HG02642 (cell line): ENCODE measurements around the gene ABCB9.
"Not testable (repeated sequence)": the region's sequence is repeated elsewhere in the genome, so short reads cannot be mapped to it uniquely, and the experiment has no call there.

ENCODE experiments used
- ATAC-seq: cut with Tn5 transposase; IDR thresholded peaks from one replicate; pipeline ENCODE4 v1.9.1; 2021; ENCODE audit warnings: mild to moderate bottlenecking; ENCODE audit not compliant: unreplicated experiment, poor library complexity

ABCB9 gene

DNA sequence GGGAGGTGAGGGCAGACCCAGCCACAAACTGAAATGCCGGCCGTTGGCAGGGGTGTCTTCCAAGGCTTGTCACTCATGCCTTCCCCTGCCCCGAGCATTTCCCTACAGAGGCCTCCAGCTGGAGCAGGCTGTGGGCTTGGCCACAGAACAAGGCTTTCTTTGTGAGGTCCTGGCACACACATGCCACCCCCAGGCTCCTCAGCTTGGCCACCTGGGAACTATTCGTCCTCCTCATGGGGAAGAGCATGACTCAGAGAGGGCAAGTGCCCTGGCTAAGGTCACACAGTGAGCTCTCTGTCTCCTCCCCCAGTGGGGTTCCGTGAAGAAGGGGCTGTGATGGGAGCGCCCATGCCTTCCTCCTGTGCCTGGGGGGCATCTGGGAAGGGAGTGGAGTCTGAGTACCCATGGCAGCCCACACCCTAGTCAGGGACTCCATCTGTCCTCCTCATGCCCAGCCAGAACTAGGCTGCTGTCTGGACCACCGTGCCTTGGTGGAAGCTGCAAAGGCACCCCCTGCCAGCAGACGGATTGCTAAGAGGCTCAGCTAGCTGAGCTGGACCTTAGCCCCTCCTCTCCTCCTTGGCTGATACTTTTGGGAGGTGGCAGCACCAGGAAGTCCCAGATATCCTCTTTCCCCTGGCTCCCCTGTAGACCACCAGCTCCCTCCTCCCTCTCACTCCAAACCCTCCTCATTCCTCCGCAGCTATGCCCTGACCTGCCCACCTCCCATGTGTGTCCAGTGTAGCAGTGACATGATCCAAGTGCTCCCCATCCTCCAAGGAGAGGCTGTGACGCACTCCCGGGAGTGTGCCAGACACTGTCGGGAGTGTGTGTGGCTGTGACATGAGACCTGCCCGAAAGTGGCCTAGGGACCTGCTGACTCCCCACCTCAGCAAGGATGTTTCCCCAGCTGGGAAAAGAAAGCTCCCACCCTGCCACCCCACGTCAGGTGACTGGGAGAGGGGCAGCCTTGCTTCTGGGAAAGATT is 21.4 kb downstream of the ABCB9 start:
- no peak for ATAC-seq

GRCh38 chr12:122943196-122943595 is 23.1 kb downstream of the ABCB9 start:
- no peak for ATAC-seq

- ATAC-seq, result no peak
Measured at GRCh38 chr12:122942637-122943036, 23.6 kb downstream of the ABCB9 start.

DNA sequence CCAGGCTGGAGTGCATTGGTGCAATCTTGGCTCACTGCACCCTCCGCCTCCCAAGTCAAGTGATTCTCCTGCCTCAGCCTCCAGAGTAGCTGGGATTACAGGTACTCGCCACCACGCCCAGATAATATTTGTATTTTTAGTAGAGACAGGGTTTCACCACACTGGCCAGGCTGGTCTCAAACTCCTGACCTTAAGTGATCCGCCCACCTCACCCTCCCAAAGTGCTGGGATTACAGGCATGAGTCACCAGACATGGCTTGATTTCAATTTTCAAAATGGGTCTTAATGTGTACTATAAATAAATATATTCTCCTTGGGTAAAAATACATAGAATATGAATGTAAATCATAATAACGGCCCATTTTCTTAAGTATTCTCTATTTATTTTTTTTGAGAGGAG is 24.9 kb downstream of the ABCB9 start:
- not testable (repeated sequence) for ATAC-seq

DNA sequence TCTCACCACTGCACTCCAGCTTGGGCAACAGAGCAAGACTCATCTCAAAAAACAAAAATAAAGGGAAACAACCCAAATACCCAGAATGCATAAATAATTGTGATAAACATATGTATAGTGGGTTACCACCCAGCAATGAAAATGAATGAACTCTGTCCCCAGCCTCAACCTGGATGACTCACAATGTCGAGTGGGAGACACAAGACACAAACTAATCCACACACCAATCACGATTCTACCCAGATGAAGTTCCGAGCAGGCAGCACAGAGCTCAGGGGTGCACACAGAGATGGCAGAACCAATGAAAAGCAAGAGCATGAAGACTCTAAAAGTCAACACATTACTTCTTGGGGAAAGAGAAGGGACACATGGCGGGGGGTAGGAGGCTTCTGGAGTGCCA is 27.1 kb downstream of the ABCB9 start:
- ATAC-seq, result no peak

GRCh38 chr12:122937622-122938091 is 28.6 kb downstream of the ABCB9 start:
- no peak for ATAC-seq

DNA sequence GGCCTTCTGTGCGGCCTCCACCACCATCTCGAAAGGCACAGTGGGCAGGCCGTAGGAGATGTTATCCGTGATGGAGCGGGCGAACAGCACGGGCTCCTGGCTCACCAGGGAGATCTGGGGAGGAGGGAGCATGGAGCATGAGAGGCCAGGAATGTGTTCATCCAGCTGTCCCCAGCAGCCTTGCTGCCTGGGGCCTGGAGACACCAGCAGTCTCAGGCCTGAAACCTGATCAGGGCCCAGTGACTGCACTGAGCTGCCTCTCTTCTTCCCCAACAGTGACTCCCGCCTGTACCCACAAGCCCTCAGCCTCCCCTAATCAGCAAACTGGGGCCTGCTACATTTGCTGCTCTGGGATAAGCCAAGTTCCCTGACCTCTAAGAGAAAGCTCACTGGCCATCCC is 30.9 kb downstream of the ABCB9 start:
- ATAC-seq, result no peak

- no peak for ATAC-seq
Measured at GRCh38 chr12:122934722-122935121, 31.5 kb downstream of the ABCB9 start.

DNA sequence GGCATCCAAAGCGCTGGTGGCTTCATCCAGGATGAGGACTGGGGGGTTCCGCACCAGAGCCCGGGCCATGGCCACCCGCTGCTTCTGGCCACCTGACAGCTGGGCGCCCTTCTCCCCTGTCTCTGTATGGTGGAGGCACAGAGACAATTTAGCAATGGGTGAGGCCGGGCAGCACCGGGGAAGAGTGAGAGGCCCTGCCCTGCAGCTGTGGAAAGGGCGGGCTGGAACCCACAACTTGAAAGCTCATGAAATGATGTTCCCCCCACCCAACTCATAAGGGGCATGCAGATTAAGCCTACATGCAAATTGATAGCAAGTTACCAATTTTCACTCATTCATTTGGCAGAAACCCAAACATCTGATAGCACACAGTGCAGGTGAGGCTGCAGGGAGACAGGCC is 34.1 kb downstream of the ABCB9 start:
- ATAC-seq, result no peak

DNA sequence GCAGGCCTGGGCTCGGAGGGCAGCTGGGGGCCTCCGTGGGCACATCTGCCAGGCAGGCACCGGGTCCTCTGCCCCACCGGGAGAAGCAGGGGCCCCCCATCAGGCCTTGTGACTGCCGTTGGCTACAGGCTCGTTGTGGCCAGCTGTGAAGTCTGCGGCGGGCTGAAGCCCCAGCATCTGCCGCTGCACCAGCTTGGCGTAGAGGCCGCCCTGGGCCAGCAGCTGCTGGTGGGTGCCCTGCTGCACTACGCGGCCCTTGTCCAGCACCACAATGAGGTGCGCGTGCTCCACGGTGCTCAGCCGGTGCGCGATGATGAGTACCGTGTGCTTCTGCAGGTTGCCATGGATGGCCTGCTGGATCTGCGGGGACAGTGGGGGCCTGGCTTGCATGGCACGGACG is 36.5 kb downstream of the ABCB9 start:
- no peak for ATAC-seq

DNA sequence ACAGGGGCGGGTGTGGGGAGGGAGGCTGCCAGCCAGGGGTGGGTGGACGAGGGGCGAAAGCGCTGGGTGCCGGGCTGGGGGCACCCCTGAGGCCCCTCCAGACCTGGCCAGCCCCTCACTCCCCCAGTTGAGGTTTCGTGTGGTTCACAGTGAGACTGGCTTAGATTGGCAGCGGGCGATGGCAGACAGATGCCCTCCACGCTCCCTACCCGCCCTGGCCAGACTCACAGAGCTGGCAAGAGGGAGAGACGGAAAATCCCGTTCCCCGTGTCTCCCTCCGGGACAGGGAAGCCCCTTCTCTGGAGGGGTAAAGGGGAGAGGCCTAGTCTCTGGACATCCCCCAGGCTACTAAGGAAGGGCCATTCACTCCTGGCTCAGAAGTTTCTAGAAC is 37.1 kb downstream of the ABCB9 start:
- no peak for ATAC-seq

GRCh38 chr12:122928404-122929147 is 37.7 kb downstream of the ABCB9 start:
- ATAC-seq, result no peak

DNA sequence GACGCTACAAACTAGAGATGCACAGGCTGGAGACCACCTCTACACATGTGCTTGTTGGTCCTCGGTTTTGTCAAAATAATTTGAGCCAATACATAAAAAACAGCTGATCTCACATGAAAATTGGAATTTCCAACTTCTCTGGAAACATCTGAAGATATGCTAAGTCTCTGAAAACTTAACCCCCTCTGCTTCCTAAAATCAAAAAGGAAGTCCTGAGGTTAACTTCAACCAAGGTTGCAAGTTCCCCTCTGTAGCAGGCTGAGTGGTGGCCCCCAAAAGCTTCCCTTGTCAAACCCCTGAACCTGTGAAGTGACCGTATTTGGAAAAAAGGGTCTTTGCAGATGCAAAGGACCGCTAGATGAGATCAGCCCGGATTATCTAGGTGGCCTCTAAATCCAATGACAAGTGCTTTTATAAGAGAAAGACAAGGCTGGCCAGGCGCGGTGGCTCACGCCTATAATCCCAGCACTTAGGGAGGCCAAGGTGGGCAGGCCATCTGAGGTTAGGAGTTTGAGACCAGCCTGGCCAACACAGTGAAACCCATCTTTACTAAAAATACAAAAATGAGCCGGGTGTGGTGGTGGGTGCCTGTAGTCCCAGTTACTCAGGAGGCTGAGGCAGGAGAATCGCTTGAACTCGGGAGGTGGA is 38.4 kb downstream of the ABCB9 start:
- ATAC-seq, result no peak

GRCh38 chr12:122921917-122922316 is 44.3 kb downstream of the ABCB9 start:
- ATAC-seq, result no peak

DNA sequence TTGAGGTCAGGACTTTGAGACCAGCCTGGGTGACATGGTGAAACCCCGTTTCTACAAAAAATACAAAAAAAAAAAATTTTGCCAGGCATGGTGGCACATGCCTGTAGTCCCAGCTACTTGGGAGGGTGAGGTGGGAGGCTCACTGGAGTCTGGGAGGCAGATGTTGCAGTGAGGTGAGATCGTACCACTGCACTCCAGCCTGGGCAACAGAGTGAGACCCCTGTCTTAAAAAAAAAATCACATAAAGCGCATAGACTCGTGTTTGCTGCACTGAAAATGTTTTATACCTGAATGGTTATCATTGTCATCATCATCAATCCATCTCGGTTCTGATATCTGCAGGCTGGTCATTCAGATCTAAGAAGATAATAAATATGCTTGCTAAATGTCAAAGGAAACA is 45.6 kb downstream of the ABCB9 start:
- ATAC-seq, result no peak

DNA sequence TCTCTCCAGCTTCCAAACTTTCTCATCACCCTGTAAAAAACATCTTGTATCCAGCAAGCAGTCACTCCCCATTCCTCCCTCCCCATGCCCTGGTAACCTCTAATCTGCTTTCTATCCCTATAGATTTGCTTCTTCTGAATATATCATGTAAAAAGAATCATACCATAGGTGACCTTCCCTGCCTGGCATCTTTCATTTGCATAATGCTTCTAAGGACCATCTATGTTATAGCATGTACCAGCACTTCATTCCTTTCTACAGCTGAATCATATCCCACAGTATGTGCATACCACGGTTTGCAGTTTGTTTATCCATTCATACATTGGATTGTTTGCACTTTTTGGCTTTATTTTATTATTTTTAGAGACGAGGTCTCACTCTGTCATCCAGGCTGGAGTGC is 47.4 kb downstream of the ABCB9 start:
- no peak for ATAC-seq

- ATAC-seq, result no peak
Measured at GRCh38 chr12:122917507-122918121, 48.6 kb downstream of the ABCB9 start.

GRCh38 chr12:122909442-122910288 is 56.6 kb downstream of the ABCB9 start:
- no peak for ATAC-seq

- no peak for ATAC-seq
Measured at GRCh38 chr12:122908915-122909314, 57.3 kb downstream of the ABCB9 start.
